Right atrium auricular region (tissue), 2 donors: ENCODE data around the gene SRGAP1. TPM values are rescaled to one million over a fixed set of nuclear protein-coding genes. Genes with fewer than 3 reads are reported as not detected.
"Not testable (repeated sequence)": the region's sequence is repeated elsewhere in the genome, so short reads cannot be mapped to it uniquely, and the experiment has no call there.

Experiments used
- DNase-seq: peaks from one replicate; pipeline ENCODE4 v3.0.0-alpha.2; 2019; ENCODE audit warnings: low spot score
- H3K27ac ChIP-seq, 2 donors: fragments of 200-600 bp; sonication (generic); 1 replicate in 1 of 2; 2 replicates in 1 of 2; pipeline ENCODE4 v1.5.1; 2016 to 2019
- H3K27me3 ChIP-seq, 2 donors: fragments of 200-600 bp; sonication (generic); one replicate each; pipeline versions ENCODE4 v1.5.1 to v1.6.0; 2017 to 2019
- H3K36me3 ChIP-seq: fragments of 200-600 bp; sonication (generic); one replicate; pipeline ENCODE4 v1.5.1; 2016
- H3K4me1 ChIP-seq, 2 donors: fragments of 200-600 bp; sonication (generic); one replicate each; pipeline versions ENCODE4 v1.5.1 to v1.6.0; 2017 to 2019
- H3K4me3 ChIP-seq, 2 donors: fragments of 200-600 bp; sonication (generic); 1 replicate in 1 of 2; 2 replicates in 1 of 2; pipeline ENCODE4 v1.5.1; 2017 to 2019; ENCODE audit warnings: mild to moderate bottlenecking in 1 of 2, moderate library complexity in 1 of 2
- H3K9me3 ChIP-seq, 2 donors: fragments of 200-600 bp; sonication (generic); one replicate each; pipeline ENCODE4 v1.5.1; 2019
- total RNA-seq, 2 donors: library from RNA; depleted of rRNA; stranded (reverse); fragments of >200 nt; gene quantifications; one replicate each; pipeline ENCODE4 v1.1.0, GENCODE V29; 2016
- TF ChIP-seq, protein P1 (sequence below), 2 donors: fragments of 200-600 bp; sonication (generic); IDR thresholded peaks; one replicate each; pipeline ENCODE4 v1.5.1; 2019; ENCODE audit warnings: antibody characterized with exemption in 2 of 2

Gene SRGAP1
- total RNA-seq, 2 donors from 2014 or later: 1.4 to 3.3 TPM

DNA sequence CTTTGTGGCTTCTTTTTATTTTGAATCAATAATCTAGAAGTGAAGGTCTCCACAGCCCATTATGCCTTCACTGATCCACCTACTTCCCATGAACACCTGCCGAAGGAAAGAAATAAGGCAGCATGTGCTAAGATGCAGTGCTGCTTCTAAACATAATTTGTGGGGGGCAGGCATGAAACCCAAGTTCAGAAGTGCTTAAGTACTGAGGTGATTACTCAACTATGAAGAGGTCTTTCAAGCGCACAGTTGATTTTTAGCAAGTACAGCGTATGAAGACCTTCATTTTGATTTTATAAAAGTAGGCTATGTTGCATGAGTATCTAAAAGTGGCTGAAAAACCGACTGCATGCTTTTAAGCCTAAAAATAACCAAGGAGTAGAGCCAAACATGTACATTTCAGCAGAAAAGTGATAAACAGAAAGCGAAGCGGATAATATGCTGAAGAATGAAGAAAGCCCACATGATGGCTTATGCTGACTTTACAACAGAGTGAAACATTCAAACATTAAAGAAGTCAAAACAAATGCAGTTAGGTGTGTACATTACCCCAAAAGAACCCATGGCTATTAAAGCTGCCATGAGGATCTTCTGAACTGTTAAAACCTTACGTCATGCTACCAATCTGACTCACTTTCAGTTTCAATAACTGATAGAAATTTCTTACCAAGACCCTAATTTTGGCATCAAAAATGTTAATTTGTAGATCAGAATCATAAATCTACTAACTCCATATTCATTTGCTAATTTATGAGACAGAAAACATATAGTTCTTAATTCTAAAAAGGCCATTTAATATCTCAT, 348.3 kb downstream of the SRGAP1 start:
- Histone ChIP-seq H3K36me3 (peaks cover 6% of the 10 kb centered on the region), H3K27ac (no peak overlapping the region), H3K9me3 (no peaks in the 10 kb centered on the region), H3K27me3 (no peaks in the 10 kb centered on the region), H3K4me3 (no peak overlapping the region), H3K4me1 (no peaks in the 10 kb centered on the region)
- TF ChIP-seq, protein P1, sequence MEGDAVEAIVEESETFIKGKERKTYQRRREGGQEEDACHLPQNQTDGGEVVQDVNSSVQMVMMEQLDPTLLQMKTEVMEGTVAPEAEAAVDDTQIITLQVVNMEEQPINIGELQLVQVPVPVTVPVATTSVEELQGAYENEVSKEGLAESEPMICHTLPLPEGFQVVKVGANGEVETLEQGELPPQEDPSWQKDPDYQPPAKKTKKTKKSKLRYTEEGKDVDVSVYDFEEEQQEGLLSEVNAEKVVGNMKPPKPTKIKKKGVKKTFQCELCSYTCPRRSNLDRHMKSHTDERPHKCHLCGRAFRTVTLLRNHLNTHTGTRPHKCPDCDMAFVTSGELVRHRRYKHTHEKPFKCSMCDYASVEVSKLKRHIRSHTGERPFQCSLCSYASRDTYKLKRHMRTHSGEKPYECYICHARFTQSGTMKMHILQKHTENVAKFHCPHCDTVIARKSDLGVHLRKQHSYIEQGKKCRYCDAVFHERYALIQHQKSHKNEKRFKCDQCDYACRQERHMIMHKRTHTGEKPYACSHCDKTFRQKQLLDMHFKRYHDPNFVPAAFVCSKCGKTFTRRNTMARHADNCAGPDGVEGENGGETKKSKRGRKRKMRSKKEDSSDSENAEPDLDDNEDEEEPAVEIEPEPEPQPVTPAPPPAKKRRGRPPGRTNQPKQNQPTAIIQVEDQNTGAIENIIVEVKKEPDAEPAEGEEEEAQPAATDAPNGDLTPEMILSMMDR (IDR thresholded peaks at IDR 0.05): no peak
- no peak for DNase-seq

DNA sequence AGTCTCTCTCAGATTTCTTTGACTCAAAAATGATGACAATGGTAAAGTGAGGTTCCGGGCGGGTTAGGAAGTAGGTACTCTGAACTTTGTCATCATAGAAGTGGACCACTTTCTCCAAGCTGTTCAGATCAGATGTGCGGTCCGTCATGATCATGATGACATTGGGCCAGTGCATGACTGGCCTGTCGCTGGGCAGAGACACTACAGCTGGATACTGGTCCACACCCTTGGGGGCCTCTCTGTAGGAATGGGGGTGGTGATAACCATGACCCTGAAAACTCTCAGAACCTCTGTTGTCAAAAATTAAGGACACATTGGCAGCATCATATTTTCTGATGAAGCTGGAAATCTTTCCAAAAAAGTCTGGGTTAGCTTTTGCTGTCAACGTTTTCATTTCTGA, 349.4 kb downstream of the SRGAP1 start:
- Histone ChIP-seq H3K4me3 (no peak overlapping the region), H3K27ac (no peak overlapping the region), H3K9me3 (no peaks in the 10 kb centered on the region), H3K36me3 (peaks cover 6% of the 10 kb centered on the region), H3K27me3 (no peaks in the 10 kb centered on the region), H3K4me1 (no peaks in the 10 kb centered on the region)
- TF ChIP-seq, protein P1 (IDR thresholded peaks at IDR 0.05): no peak
- DNase-seq: no peak

DNA sequence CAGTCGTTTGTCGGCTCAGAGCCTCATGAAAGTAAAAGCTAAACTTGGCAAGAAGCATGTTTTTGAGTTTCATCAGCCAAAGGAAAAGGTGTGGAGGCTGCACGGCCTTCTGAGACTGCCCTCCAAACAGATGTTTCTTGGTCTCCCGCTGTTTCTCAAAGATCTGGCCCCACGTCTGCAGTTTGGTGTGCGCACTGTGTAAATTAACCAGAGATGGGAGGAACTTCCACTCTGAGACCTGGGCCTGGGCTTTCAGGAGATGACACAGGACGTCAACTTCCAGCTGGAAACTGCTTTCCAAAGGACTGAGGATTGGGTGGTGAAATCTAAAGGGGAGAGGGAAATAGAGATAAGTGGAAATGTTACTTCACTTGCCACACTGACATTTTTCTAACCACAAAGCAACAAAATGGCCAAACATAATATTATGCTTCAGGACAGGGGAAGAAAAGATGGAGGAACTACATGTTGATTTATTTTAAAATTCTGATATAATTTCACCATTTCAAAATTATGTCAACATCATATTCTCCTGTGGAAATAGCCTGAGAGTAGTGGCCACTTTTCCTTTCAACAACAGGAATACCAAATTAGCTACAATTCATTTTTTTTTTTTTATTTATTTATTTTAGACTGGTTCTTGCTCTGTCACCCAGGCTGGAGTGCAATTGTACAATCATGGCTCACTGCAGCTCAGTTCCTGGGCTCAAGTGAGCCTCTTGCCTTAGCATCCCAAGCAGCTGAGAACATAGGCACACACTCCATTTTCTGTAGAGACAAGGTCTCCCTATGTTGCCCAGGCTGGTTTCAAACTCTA, 350.0 kb downstream of the SRGAP1 start:
- H3K27me3 ChIP-seq: no peaks in the 10 kb centered on the region
- no peak overlapping the region for H3K4me3 ChIP-seq
- H3K27ac ChIP-seq: no peak overlapping the region
- H3K4me1 ChIP-seq: no peaks in the 10 kb centered on the region
- TF ChIP-seq, protein P1 (IDR thresholded peaks at IDR 0.05): no peak
- H3K9me3 ChIP-seq: no peaks in the 10 kb centered on the region
- DNase-seq: no peak
- H3K36me3 ChIP-seq: peaks cover 6% of the 10 kb centered on the region

DNA sequence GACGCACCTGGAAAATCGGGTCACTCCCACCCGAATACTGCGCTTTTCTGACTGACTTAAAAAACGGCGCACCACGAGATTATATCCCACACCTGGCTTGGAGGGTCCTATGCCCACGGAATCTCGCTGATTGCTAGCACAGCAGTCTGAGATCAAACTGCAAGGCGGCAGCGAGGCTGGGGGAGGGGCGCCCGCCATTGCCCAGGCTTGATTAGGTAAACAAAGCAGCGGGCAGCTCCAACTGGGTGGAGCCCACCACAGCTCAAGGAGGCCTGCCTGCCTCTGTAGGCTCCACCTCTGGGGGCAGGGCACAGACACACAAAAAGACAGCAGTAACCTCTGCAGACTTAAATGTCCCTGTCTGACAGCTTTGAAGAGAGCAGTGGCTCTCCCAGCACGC, 351.3 kb downstream of the SRGAP1 start:
- not testable (repeated sequence) for H3K4me1 ChIP-seq, H3K36me3 ChIP-seq, DNase-seq, H3K4me3 ChIP-seq, H3K9me3 ChIP-seq, H3K27me3 ChIP-seq, H3K27ac ChIP-seq

DNA sequence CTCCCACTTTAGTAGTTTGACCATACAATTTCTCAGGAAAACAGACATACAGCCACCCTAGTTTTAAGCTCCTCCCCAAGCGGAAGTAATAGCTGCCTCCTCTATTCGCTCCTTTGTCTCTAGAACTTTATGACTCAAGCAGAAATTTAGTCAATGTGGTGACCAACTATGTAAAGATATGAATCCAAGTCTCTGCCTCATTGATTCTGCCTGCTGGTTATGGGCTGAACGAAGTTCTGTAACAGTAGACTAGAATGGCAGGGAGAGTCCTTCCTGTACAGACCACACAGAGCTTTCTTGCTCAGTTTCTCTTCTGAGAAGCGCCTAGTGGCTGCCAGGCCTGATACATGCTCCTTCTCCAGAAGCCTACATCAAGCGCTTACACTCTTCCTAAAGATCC, 358.5 kb downstream of the SRGAP1 start:
- Histone ChIP-seq H3K4me3 (no peak overlapping the region), H3K4me1 (no peaks in the 10 kb centered on the region), H3K27ac (no peak overlapping the region), H3K27me3 (no peaks in the 10 kb centered on the region), H3K9me3 (no peaks in the 10 kb centered on the region), H3K36me3 (no peaks in the 10 kb centered on the region)
- TF ChIP-seq, protein P1 (IDR thresholded peaks at IDR 0.05): no peak
- DNase-seq: no peak

DNA sequence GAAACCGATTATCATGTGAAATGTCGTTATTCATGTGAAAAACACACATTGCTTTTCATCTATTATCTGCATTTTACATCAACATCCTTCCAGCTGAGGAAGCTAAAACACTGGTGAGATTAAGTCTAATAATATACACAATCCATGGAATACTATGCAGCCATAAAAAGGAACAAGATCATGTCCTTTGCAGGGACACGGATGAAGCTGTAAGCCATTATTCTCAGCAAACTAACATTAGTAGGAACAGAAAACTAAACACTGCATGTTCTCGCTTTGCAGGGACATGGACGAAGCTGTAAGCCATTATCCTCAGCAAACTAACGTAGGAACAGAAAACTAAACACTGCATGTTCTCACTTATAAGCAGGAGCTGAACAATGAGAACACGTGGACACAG, 359.3 kb downstream of the SRGAP1 start:
- DNase-seq: no peak
- H3K27ac ChIP-seq: no peak overlapping the region

More for the DNA sequence above, 359.3 kb downstream of the SRGAP1 start:
- Histone ChIP-seq H3K4me3 (no peak overlapping the region), H3K36me3 (no peaks in the 10 kb centered on the region), H3K27me3 (no peaks in the 10 kb centered on the region), H3K4me1 (no peaks in the 10 kb centered on the region), H3K9me3 (no peaks in the 10 kb centered on the region)
- TF ChIP-seq, protein P1 (IDR thresholded peaks at IDR 0.05): no peak
